Heart right ventricle (tissue), 16 donors: ENCODE results near the gene METAP1D. TPM values are rescaled to one million over a fixed set of nuclear protein-coding genes. Genes with fewer than 3 reads are reported as not detected.
"Not testable (repeated sequence)": the region's sequence is repeated elsewhere in the genome, so short reads cannot be mapped to it uniquely, and the experiment has no call there.

Source experiments
- ATAC-seq, 8 donors: fragments of 200-7000 bp; cut with Tn5 transposase; one replicate each; pipeline ENCODE4 v1.9.1; 2020; ENCODE audit warnings: mild to moderate bottlenecking in 8 of 8, moderate library complexity in 8 of 8, moderate number of reproducible peaks in 1 of 8
- DNase-seq, 2 donors: peaks; one replicate each; pipeline ENCODE4 v3.0.0-alpha.2; 2020
- H3K27ac ChIP-seq, 10 donors: fragments of 200-600 bp; sonication (generic) in 2 of 10; one replicate each; pipeline versions ENCODE4 v1.5.0 to v1.8.0; 2020 to 2022; ENCODE audit warnings: mild to moderate bottlenecking in 3 of 10
- H3K27me3 ChIP-seq, 7 donors: fragments of 200-600 bp; one replicate each; pipeline ENCODE4 v1.8.0; 2021 to 2022; ENCODE audit warnings: mild to moderate bottlenecking in 2 of 7
- H3K36me3 ChIP-seq, 9 donors: fragments of 200-600 bp; sonication (generic) in 1 of 9; one replicate each; pipeline versions ENCODE4 v1.5.0 to v1.8.0; 2020 to 2022; ENCODE audit warnings: mild to moderate bottlenecking in 2 of 9
- H3K4me1 ChIP-seq, 9 donors: fragments of 200-600 bp; sonication (generic) in 1 of 9; one replicate each; pipeline versions ENCODE4 v1.5.0 to v1.8.0; 2020 to 2022; ENCODE audit warnings: mild to moderate bottlenecking in 4 of 9
- H3K4me3 ChIP-seq, 10 donors: fragments of 200-600 bp; sonication (generic) in 2 of 10; one replicate each; pipeline versions ENCODE4 v1.5.0 to v1.8.0; 2020 to 2022; ENCODE audit warnings: mild to moderate bottlenecking in 7 of 10, moderate library complexity in 2 of 10
- H3K9me3 ChIP-seq, 11 donors: fragments of 200-600 bp in 10 of 11; sonication (generic) in 2 of 11; one replicate each; pipeline versions ENCODE4 v1.5.0 to v1.8.0; 2013 to 2022; ENCODE audit warnings: mild to moderate bottlenecking in 2 of 11, control low read depth in 1 of 11, moderate library complexity in 1 of 11
- WGBS, 2 donors: extraction: QIAGEN DNeasy Blood & Tissue Kit; methylation state at CpG; one replicate each; pipeline ENCODE4 v1.1.7; 2013; ENCODE audit warnings: inconsistent platforms in 1 of 2; 5-methylcytosine and 5-hydroxymethylcytosine counted together
- intact Hi-C, 10 donors: fragments of 100-400 bp; cut with DNase I; formaldehyde crosslinking; loops; one replicate each; pipeline versions ENCODE4 v1.11.1 to v1.14.2; 2022
- polyA plus RNA-seq, 2 donors: library from polyadenylated mRNA; stranded (reverse); fragments of 200-250 nt; gene quantifications; one replicate each; pipeline ENCODE4 v1.2.3, GENCODE V29; 2013
- total RNA-seq, 10 donors: library from RNA; stranded (reverse); fragmentation: NEBNext Ultra II Directional in 3 of 10; extraction: Animal tissue kit (Norgen Biotek cat#: 25700) in 3 of 10; gene quantifications; one replicate each; pipeline versions ENCODE4 v1.2.1 to v1.2.4, GENCODE V29; 2021 to 2023
- TF ChIP-seq, protein P1 (sequence below), 9 donors: fragments of 200-600 bp; sonication (generic) in 2 of 9; IDR thresholded peaks; one replicate each; pipeline versions ENCODE4 v1.5.0 to v1.8.0; 2021 to 2022; ENCODE audit warnings: antibody characterized with exemption in 9 of 9, mild to moderate bottlenecking in 5 of 9, moderate library complexity in 1 of 9
- donor health status: Arrhythmogenic right ventricular cardiomyopathy.
- donor health status: ischemic (EF 13 %, LVEDD 7.1; RV severe dilation, severe dysfunction).
- donor health status: healthy with polysubstance abuse.
- donor health status: DM: no; HTN: yes; CAD: no.
- donor health status: DM: no; HTN: no; CAD: no.
- donor health status: ischemic (EF 25% LVEDD 6.9; RV normal size, moderate dysfunction).
- donor health status: ischemic (EF 25% LVEDD 5.7; RV mildly dilated, moderate dysfunction).
- donor health status: healthy.
- donor health status: DM: yes; HTN: yes; CAD: no.
- donor health status: Ischemic cardiomyopathy.
- donor health status: ischemic (EF 35%, LVEDD 5.7; RV mildly dilated, moderate dysfunction).
- donor health status: nonischemic (EF 11% LVEDD 7.7; RV severe dilation, severe dysfunction).
- donor health status: DM: yes; HTN: yes; CAD: no.
- donor health status: PGD.
- donor health status: ischemic (EF 29% LVEDD 5.4; RV normal size, mild dysfunction).
- donor health status: nonischemic (EF 23%, LVEDD 6.1; RV moderate dilation, normal function).

The METAP1D gene
- total and polyA plus RNA-seq, 12 donors = 3.4 to 8.3 (median 6.1) TPM

DNA sequence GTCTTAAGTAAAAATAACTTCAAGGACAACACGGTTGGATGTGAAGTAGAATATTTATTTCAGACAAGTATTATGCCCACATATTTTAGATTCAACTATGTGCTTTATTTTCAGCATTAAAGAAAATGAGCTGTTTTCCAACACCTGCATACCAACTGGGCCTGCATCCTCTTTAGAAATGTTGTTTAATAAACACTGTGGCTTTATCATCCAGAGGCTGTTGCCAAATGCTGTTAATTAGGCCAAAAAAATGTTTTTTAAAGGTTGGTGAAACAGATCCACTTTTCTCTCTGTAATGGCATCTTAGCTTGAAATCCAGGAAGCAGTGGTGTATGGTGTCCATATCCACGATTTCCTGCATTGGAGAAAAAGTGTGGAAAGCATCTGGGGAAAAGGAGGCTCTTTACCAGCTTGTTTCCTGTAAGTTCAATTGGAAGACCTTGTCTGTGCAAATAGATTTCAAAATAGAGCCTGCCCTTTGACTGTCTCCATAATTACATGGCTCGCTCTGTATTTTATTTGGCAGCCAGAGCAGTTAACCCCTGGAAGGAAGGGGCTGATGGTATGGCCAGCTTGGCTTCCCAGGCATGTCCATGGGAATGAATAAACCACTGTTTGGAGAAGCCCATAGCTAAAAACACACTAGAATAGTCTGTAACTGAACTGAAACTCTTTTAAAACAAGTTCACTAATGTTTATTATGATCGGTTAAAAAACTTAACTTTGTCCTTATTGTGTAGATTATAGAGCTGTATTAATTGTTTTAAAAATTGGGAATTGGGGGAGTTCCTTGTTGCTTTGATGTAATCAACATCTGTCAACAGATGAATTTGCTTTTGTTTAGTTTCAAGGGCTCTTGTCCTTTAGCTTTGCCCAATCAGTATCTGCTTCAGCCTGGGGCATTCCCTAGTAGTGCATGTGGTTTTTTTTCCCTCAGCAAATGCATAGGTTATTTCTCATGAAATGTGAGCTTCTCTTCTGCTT, 52.5 kb downstream of the METAP1D start:
- Histone ChIP-seq H3K36me3 (no peaks in the 10 kb centered on the region), H3K4me1 (peaks cover 0 to 5% (median 0%) of the 10 kb centered on the region in 9 donors), H3K27me3 (no peaks in the 10 kb centered on the region), H3K27ac (no peak overlapping the region), H3K4me3 (no peak overlapping the region), H3K9me3 (no peaks in the 10 kb centered on the region)
- WGBS, 2 donors = 51 to 71% methylated on average over 4 of the region's 4 CpGs
- no peak for DNase-seq
- intact Hi-C loops = no loop called here
- TF ChIP-seq, protein P1, sequence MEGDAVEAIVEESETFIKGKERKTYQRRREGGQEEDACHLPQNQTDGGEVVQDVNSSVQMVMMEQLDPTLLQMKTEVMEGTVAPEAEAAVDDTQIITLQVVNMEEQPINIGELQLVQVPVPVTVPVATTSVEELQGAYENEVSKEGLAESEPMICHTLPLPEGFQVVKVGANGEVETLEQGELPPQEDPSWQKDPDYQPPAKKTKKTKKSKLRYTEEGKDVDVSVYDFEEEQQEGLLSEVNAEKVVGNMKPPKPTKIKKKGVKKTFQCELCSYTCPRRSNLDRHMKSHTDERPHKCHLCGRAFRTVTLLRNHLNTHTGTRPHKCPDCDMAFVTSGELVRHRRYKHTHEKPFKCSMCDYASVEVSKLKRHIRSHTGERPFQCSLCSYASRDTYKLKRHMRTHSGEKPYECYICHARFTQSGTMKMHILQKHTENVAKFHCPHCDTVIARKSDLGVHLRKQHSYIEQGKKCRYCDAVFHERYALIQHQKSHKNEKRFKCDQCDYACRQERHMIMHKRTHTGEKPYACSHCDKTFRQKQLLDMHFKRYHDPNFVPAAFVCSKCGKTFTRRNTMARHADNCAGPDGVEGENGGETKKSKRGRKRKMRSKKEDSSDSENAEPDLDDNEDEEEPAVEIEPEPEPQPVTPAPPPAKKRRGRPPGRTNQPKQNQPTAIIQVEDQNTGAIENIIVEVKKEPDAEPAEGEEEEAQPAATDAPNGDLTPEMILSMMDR (IDR thresholded peaks at IDR 0.05) = no peak
- ATAC-seq = no peak

DNA sequence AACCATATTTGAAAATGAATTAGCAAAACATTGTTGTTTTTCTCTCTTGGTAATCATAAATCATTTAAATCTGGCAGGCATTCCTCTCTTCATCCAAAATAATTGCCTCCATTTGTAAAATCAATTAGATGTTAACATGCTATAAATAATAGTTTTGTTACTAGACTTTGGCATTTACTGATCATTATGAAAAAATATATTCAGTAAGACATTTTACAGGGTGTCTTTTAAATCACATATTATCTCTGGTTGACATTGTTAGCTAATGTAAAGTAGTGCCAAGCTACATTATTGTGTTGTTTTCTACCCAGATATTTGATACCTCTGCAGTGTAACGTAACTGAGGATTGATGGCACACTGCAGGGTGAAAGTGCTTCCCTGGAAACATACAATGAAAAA, 53.7 kb downstream of the METAP1D start:
- H3K27me3 ChIP-seq = no peaks in the 10 kb centered on the region
- 93 to 95% methylated on average over 1 of the region's 1 CpG for WGBS, 2 donors
- H3K36me3 ChIP-seq = no peaks in the 10 kb centered on the region
- ATAC-seq (no peak), DNase-seq (no peak)
- peaks cover 0 to 5% (median 0%) of the 10 kb centered on the region in 9 donors for H3K4me1 ChIP-seq
- TF ChIP-seq, protein P1 (IDR thresholded peaks at IDR 0.05) = no peak
- intact Hi-C loops = no loop called here
- no peak overlapping the region for H3K4me3 ChIP-seq
- no peaks in the 10 kb centered on the region for H3K9me3 ChIP-seq
- no peak overlapping the region for H3K27ac ChIP-seq

DNA sequence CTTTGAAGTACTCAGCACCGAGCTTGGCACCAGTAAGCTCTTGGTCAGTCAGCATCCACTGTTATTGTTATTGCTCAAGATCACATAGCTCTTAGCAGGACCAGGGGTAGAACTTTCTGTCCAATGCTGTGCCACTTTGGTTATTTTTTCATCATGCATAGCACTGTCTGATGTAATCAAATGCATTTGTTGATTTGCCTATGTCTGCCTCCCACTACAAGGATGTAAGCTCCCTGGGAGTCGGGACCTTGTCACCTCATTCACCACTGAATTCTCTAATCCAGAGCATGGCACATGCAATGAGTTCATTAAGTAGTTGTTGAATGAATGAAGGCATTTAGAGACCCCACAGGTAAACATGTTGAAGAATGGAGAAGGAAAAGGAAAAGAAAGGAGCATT, 56.5 kb downstream of the METAP1D start:
- H3K4me1 ChIP-seq = peaks cover 0 to 5% (median 0%) of the 10 kb centered on the region in 9 donors
- ATAC-seq (no peak), DNase-seq (no peak)
- intact Hi-C loops = no loop called here
- H3K9me3 ChIP-seq = no peaks in the 10 kb centered on the region
- WGBS, 2 donors = 85 to 94% methylated on average over 2 of the region's 2 CpGs
- no peak overlapping the region for H3K27ac ChIP-seq
- H3K27me3 ChIP-seq = no peaks in the 10 kb centered on the region
- TF ChIP-seq, protein P1 (IDR thresholded peaks at IDR 0.05) = no peak
- no peaks in the 10 kb centered on the region for H3K36me3 ChIP-seq
- no peak overlapping the region for H3K4me3 ChIP-seq

DNA sequence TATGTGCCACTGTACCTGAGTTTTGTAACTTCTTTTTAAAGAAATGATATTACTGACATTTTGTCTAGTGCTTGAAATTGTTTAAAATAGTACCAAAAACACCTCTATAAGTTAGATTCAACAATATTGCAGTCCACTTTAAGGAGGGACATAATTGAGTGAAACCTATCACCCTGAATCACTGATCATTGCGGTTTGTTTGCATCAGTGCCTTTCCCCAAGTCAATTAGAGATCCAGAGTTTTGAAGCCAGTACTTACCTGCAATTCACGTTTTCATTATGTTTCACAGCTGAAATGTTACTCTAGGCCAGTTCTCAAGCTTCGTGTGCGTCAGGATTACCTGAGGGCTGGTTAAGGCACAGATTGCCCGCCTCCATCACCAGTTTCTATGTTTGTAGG, 58.9 kb downstream of the METAP1D start:
- no peak for DNase-seq
- H3K27me3 ChIP-seq = no peaks in the 10 kb centered on the region
- H3K9me3 ChIP-seq = no peaks in the 10 kb centered on the region
- intact Hi-C loops = no loop called here
- H3K36me3 ChIP-seq = peaks cover 0 to 8% (median 0%) of the 10 kb centered on the region in 9 donors
- ATAC-seq = no peak
- TF ChIP-seq, protein P1 (IDR thresholded peaks at IDR 0.05) = no peak
- no peak overlapping the region for H3K27ac ChIP-seq
- WGBS, 2 donors = 97 to 99% methylated on average over 5 of the region's 5 CpGs
- no peaks in the 10 kb centered on the region for H3K4me1 ChIP-seq
- no peak overlapping the region for H3K4me3 ChIP-seq

DNA sequence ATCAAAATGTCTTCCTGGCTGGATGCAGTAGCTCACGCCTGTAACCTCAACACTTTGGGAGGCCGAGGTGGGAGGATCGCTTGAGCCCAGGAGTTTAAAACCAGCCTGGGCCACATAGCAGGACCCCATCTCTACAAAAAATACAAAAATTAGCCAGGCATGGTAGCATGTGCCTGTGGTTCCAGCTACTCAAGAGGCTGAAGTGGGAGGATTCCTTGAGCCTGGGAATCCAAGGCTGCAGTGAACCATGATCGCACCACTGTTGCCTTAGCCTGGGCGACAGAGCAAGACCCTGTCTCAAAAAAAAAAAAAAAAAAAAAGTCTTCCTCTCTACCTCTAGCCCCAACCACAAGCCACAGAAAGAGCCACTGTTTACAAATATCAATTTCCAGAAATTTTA, 60.4 kb downstream of the METAP1D start:
- H3K9me3 ChIP-seq, intact Hi-C loops, ATAC-seq, H3K27me3 ChIP-seq, H3K4me1 ChIP-seq, DNase-seq, H3K4me3 ChIP-seq, H3K27ac ChIP-seq: not testable (repeated sequence)
- H3K36me3 ChIP-seq = peaks cover 0 to 11% (median 0%) of the 10 kb centered on the region in 9 donors
- whole genome bisulfite sequencing, 2 donors = 93 to 98% methylated on average over 5 of the region's 5 CpGs
